GM10248 (cell line): ENCODE results near the gene PHKG2.

Experiments
- CTCF ChIA-PET: fragments of 300-600 bp; sonication (Branson Sonifier 250); formaldehyde crosslinking; extraction: SDS; loops from one replicate; lab custom pipeline; 2021; ENCODE audit warnings: antibody characterized with exemption; lab: Yijun Ruan, JAX
- POLR2A ChIA-PET: fragments of 350-650 bp; sonication (Branson Sonifier 250); formaldehyde crosslinking; extraction: SDS; loops from one replicate; lab custom pipeline; 2020; ENCODE audit warnings: antibody characterized with exemption; lab: Yijun Ruan, JAX
- DNase-seq: peaks from one replicate; pipeline ENCODE4 v3.0.0; 2012; ENCODE audit errors: extremely low spot score
- CTCF ChIP-seq: IDR thresholded peaks from 2 replicates; pipeline ENCODE4 v1.5.1; 2012; ENCODE audit warnings: mild to moderate bottlenecking, low read depth; ENCODE audit errors: extremely low read depth, missing control alignments, control extremely low read depth

PHKG2 gene

DNA sequence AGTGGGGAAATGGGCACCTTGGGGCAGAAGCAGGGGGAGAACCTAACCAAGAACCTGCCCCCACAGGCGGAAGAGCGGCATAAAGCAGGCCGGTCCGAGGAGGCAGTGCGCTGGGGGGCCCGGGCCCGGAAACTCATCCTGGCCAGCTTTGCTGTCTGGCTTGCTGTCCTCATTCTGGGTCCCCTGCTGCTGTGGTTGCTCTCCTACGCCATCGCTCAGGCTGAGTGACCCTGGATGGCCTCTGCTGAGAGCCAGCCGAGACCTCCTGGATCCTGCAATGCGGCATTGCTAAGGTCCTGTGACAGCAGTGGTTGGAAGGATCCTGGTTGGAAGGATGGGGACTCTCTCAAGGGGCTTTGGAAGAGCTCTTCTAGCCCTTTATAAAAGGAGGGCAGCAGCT, 4.5 kb upstream of the PHKG2 start:
- DNase-seq, result no peak

GRCh38 chr16:30744183-30744582, 4.0 kb upstream of the PHKG2 start:
- ChIA-PET POLR2A (no interaction called here), CTCF (interaction anchor here (1.0 to 1.3 kb wide), 3 partner anchors 14 to 23 kb away, joined by 3 to 4 read pairs (median 3); no protein-coding TSS in a partner anchor)
- no peak for TF ChIP-seq CTCF
- DNase-seq, result no peak

More for the DNA sequence above, 4.5 kb upstream of the PHKG2 start:
- CTCF ChIA-PET, result interaction anchor here (1.0 to 1.3 kb wide), 3 partner anchors 14 to 22 kb away, joined by 3 to 4 read pairs (median 3); no protein-coding TSS in a partner anchor
- POLR2A ChIA-PET, result interaction anchor here (0.6 kb wide), 1 partner anchor 43 kb away, joined by 4 read pairs; no protein-coding TSS in a partner anchor
- TF ChIP-seq CTCF, result no peak

GRCh38 chr16:30745082-30745481, 3.1 kb upstream of the PHKG2 start:
- TF ChIP-seq CTCF, result no peak
- POLR2A ChIA-PET, result no interaction called here
- DNase-seq, result no peak
- CTCF ChIA-PET, result interaction anchor here (1.4 kb wide), 1 partner anchor 157 kb away, joined by 4 read pairs; no protein-coding TSS in a partner anchor

- ChIA-PET POLR2A (no interaction called here), CTCF (interaction anchor here (1.1 to 2.0 kb wide), 7 partner anchors 29 to 196 kb away, joined by 3 to 7 read pairs (median 4); no protein-coding TSS in a partner anchor)
- no peak for TF ChIP-seq CTCF
- no peak for DNase-seq
Measured at GRCh38 chr16:30746638-30747175, 1.5 kb upstream of the PHKG2 start.

DNA sequence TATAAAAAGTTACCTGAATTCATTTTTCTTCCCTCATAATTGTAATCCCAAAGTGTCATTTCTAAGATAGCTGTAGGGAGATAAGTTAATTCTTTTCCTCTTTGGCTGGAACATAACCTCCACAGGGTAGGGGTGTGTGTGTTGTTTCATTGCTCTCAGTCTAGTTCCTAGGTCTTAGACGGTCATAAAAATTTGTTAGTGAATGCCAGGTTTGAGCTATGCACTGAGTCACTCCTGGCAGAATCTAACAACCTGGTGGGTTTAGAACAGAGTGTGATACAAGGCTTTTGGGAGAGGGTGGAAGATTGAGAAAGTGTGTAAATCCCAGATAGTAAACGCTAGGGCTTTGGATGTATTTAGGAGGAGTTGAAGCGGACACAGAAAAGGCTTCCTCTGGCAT, 894 bp upstream of the PHKG2 start:
- POLR2A ChIA-PET, result interaction anchor here (0.5 to 1.6 kb wide), 4 partner anchors 10 to 51 kb away, joined by 3 to 8 read pairs (median 6); no protein-coding TSS in a partner anchor
- CTCF ChIA-PET, result interaction anchor here (1.0 to 2.0 kb wide), 9 partner anchors 12 to 195 kb away, joined by 3 to 7 read pairs (median 4); no protein-coding TSS in a partner anchor
- TF ChIP-seq CTCF, result no peak
- no peak for DNase-seq

DNA sequence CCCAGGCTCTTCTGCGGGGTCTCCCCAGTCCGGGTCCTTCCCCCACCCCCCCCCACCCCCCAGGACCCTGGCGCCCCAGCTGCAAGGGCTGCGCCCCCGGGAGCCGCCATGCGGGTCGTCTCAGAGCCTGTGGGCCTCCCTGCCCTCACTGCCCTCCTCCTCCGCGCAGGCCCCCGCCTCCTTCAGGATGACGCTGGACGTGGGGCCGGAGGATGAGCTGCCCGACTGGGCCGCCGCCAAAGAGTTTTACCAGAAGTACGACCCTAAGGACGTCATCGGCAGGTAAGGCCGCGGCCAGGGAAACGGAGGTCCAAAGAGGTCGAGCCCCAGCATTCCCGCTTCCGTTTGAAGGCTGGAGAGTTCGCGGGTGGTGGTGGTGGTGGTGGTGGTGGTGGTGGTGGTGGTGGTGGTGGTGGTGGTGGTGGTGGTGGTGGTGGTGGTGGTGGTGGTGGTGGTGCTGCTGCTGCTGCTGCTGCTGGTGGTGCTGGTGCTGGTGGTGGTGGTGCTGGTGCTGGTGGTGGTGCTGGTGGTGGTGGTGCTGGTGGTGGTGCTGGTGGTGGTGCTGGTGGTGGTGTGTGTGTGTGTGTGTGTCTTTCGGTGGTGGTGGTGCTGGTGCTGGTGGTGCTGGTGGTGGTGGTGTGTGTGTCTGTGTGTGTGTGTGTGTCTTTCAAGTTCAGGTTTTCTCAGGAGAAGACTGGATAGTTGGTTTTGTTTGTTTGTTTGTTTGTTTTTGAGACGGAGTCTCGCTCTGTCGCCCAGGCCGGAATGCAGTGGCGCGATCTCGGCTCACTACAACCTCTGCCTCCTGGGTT, 615 bp downstream of the PHKG2 start:
- ChIA-PET POLR2A (interaction anchor here (0.6 to 1.6 kb wide), 4 partner anchors 11 to 85 kb away, joined by 3 to 7 read pairs (median 4); no protein-coding TSS in a partner anchor), CTCF (interaction anchor here (1.0 to 2.0 kb wide), 8 partner anchors 11 to 193 kb away, joined by 3 to 7 read pairs (median 3); no protein-coding TSS in a partner anchor)
- DNase-seq, result peak; percentile 56
- TF ChIP-seq CTCF, result no peak
